A549 (cell line): ENCODE data around the gene ASCC2. TPM values are rescaled to one million over a fixed set of nuclear protein-coding genes. Genes with fewer than 3 reads are reported as not detected.

ENCODE experiments used
- ATAC-seq, 2 experiments: fragments of 200-7000 bp in 1 of 2; fragments of >200 bp in 1 of 2; cut with Nextera tagmentation in 1 of 2; cut with Tn5 transposase in 1 of 2; 3 replicates each; pipeline versions ENCODE4 v1.8.0 to v1.9.1; 2018 to 2020; ENCODE audit warnings: mild to moderate bottlenecking in 1 of 2, moderate library complexity in 1 of 2
- CTCF ChIA-PET: fragments of 300-600 bp; sonication (Branson Sonifier 250); formaldehyde crosslinking; extraction: SDS; loops from one replicate; lab custom pipeline; 2021; ENCODE audit warnings: antibody characterized with exemption, inconsistent platforms; lab: Yijun Ruan, JAX
- POLR2A ChIA-PET: fragments of 350-600 bp; formaldehyde crosslinking; extraction: SDS; loops from one replicate; lab custom pipeline; 2021; ENCODE audit warnings: antibody characterized with exemption, inconsistent platforms; lab: Yijun Ruan, JAX
- DNase-seq, 2 experiments: peaks; one replicate each; pipeline versions ENCODE4 v3.0.0 to v3.0.0-alpha.2; 2011 to 2016; ENCODE audit warnings: low read depth in 1 of 2, low spot score in 1 of 2
- FAIRE-seq: peaks from 2 replicates; lab custom pipeline; 2011; peaks lifted over from hg19 to GRCh38; lab: Jason Lieb, UNC
- H3K27ac ChIP-seq, 2 experiments: fragments of >200 bp; sonication (Bioruptor Twin); formaldehyde crosslinking; 3 replicates each; pipeline ENCODE4 v1.5.1; 2016 to 2017
- H3K4me1 ChIP-seq: fragments of >200 bp; sonication (Bioruptor Twin); formaldehyde crosslinking; 3 replicates; pipeline ENCODE4 v1.6.1; 2016
- H3K4me2 ChIP-seq: fragments of >200 bp; sonication (Bioruptor Twin); formaldehyde crosslinking; 3 replicates; pipeline ENCODE4 v1.6.1; 2016
- H3K4me3 ChIP-seq: fragments of >200 bp; sonication (Bioruptor Twin); formaldehyde crosslinking; 3 replicates; pipeline ENCODE4 v1.5.1; 2016
- H3K9me3 ChIP-seq: fragments of >200 bp; sonication (Bioruptor Twin); formaldehyde crosslinking; 3 replicates; pipeline ENCODE4 v1.6.1; 2016
- ATOH8 ChIP-seq: fragments of 250-450 bp; sonication (Bioruptor Pico); IDR thresholded peaks from 2 replicates; pipeline ENCODE4 v1.5.0; 2020; ENCODE audit warnings: low read depth, mild to moderate bottlenecking, moderate library complexity
- EHF ChIP-seq: fragments of 250-450 bp; sonication (Bioruptor Pico); IDR thresholded peaks from 2 replicates; pipeline ENCODE4 v1.5.0; 2020; ENCODE audit warnings: mild to moderate bottlenecking
- FOSB ChIP-seq: fragments of 250-450 bp; sonication (Bioruptor Pico); IDR thresholded peaks from 2 replicates; pipeline ENCODE4 v1.5.0; 2020; ENCODE audit warnings: mild to moderate bottlenecking, moderate library complexity
- FOSL2 ChIP-seq, 2 experiments: fragments of 450-650 bp in 1 of 2; fragments of >200 bp in 1 of 2; sonication (Bioruptor Twin) in 1 of 2; formaldehyde crosslinking; IDR thresholded peaks; 2 replicates each; pipeline versions ENCODE4 v1.5.0 to v1.6.1; 2016 to 2020; ENCODE audit warnings: mild to moderate bottlenecking in 1 of 2, moderate library complexity in 1 of 2
- KDM1A ChIP-seq: fragments of 200-600 bp; sonication (generic); IDR thresholded peaks from 2 replicates; pipeline ENCODE4 v1.6.1; 2016; ENCODE audit warnings: low read depth, mild to moderate bottlenecking
- MAFK ChIP-seq: fragments of 450-650 bp; IDR thresholded peaks from 2 replicates; pipeline ENCODE4 v1.6.1; 2014; ENCODE audit not compliant: partially characterized antibody
- MAX ChIP-seq: IDR thresholded peaks from 2 replicates; pipeline ENCODE4 v1.6.1; 2012
- MAZ ChIP-seq: fragments of 150-350 bp; IDR thresholded peaks from 2 replicates; pipeline ENCODE4 v1.6.1; 2014; ENCODE audit warnings: antibody characterized with exemption, low read depth, low read length, borderline replicate concordance
- NPAS2 ChIP-seq: fragments of 250-450 bp; sonication (Bioruptor Pico); IDR thresholded peaks from 2 replicates; pipeline ENCODE4 v1.8.0; 2022; ENCODE audit warnings: mild to moderate bottlenecking, moderate library complexity, borderline replicate concordance
- PHF8 ChIP-seq: fragments of 200-600 bp; sonication (generic); IDR thresholded peaks from 2 replicates; pipeline ENCODE4 v1.6.1; 2016; ENCODE audit warnings: low read depth, mild to moderate bottlenecking, antibody characterized with exemption, moderate library complexity, borderline replicate concordance
- POLR2A ChIP-seq: IDR thresholded peaks from 2 replicates; pipeline ENCODE4 v1.6.1; 2012; ENCODE audit warnings: mild to moderate bottlenecking, low read length
- POLR2AphosphoS2 ChIP-seq: conservative IDR thresholded peaks from 2 replicates; pipeline ENCODE4 v1.6.1; 2012; ENCODE audit warnings: low read length, improper control_type of control experiment, inconsistent platforms
- RARB ChIP-seq: fragments of 250-450 bp; sonication (Bioruptor Pico); IDR thresholded peaks from 2 replicates; pipeline ENCODE4 v1.8.0; 2021; ENCODE audit warnings: mild to moderate bottlenecking, moderate library complexity
- TP53 ChIP-seq: fragments of 250-450 bp; sonication (Bioruptor Pico); IDR thresholded peaks from 2 replicates; pipeline ENCODE4 v1.5.0; 2021; ENCODE audit warnings: mild to moderate bottlenecking, moderate library complexity
- ZSCAN20 ChIP-seq: fragments of 250-450 bp; sonication (Bioruptor Pico); IDR thresholded peaks from 2 replicates; pipeline ENCODE4 v1.8.0; 2022; ENCODE audit warnings: mild to moderate bottlenecking, moderate library complexity
- WGBS: methylation state at CpG from one replicate; pipeline ENCODE4 v1.1.6; 2017; ENCODE audit errors: missing lambda C conversion rate; 5-methylcytosine and 5-hydroxymethylcytosine counted together
- polyA plus RNA-seq, 4 experiments: library from polyadenylated mRNA; depleted of rRNA in 3 of 4; stranded (reverse); fragments of >200 nt; fragmentation: RNase III in 1 of 4; extraction: RNeasy Plus Mini Kit Qiagen cat#74134 plus additional on column Dnase treatment in 1 of 4; gene quantifications; 2 replicates in 3 of 4; 3 replicates in 1 of 4; pipeline ENCODE4 v1.2.3, GENCODE V29; 2011 to 2017
- small RNA-seq, 6 experiments: library from RNA; depleted of rRNA; stranded (forward); fragments of <200 nt; gene quantifications; one replicate each; pipeline ENCODE3, GENCODE V24; 2012

ASCC2 gene
- polyA plus RNA-seq, 2 of the 4 experiments (the other 2 are of a cell fraction): 27.2 to 31.6 TPM

- POLR2A ChIA-PET: no interaction called here
- Histone ChIP-seq H3K27ac (no peak overlapping the region), H3K4me1 (no peaks in the 10 kb centered on the region), H3K4me3 (no peak overlapping the region)
- FAIRE-seq: no peak
- TF ChIP-seq TP53 (CRISPR knock-in tag): no peak
- no peak for TF ChIP-seq ATOH8
- TF ChIP-seq PHF8: no peak
- TF ChIP-seq POLR2A: no peak
- TF ChIP-seq FOSB (CRISPR knock-in tag): no peak
- TF ChIP-seq MAX: no peak
- no peak for TF ChIP-seq MAFK
- TF ChIP-seq POLR2AphosphoS2: no peak
- no peak for TF ChIP-seq RARB (CRISPR knock-in tag)
- no peak for TF ChIP-seq MAZ
- no peak for TF ChIP-seq ZSCAN20 (CRISPR knock-in tag)
- no peak for TF ChIP-seq KDM1A
- TF ChIP-seq NPAS2 (CRISPR knock-in tag): no peak
- no peak for TF ChIP-seq FOSL2 (IDR thresholded peaks at IDR 0.05)
- TF ChIP-seq FOSL2 (CRISPR knock-in tag; IDR thresholded peaks at IDR 0.05): no peak
- TF ChIP-seq EHF (CRISPR knock-in tag): no peak
- TF ChIP-seq, all 56 proteins: peak for 0
- H3K4me2 ChIP-seq: no peak overlapping the region
- ATAC-seq: no peak
- CTCF ChIA-PET: interaction anchor here (0.6 to 1.7 kb wide), 9 partner anchors 10 to 268 kb away, joined by 3 to 5 read pairs (median 3); no protein-coding TSS in a partner anchor
- WGBS: 85% methylated on average over 11 of the region's 17 CpGs
- H3K9me3 ChIP-seq: no peaks in the 10 kb centered on the region
- DNase-seq: no peak
These were observed 98.7 kb downstream of the ASCC2 start for GRCh38 chr22:29739346-29739875.

Small RNA genes lying within 50 kb of the gene (small RNA-seq; reads per million reads assigned to genes)
- 0 reads per million in 6 experiments for gene RF00019

Other genes starting within 250 kb of the ASCC2 start
- 16.5 and 23.7 TPM in 2 replicates for gene NF2, start 234.6 kb downstream of the ASCC2 start, polyA plus RNA-seq (2011; rRNA removed)
- gene NF2, start 234.6 kb downstream of the ASCC2 start, polyA plus RNA-seq (2017; fragmentation: RNase III; extraction: RNeasy Plus Mini Kit Qiagen cat#74134 plus additional on column Dnase treatment): 14.4 to 17.1 TPM (median 15.9 TPM) in 3 replicates
- 0.05 and 0.09 TPM in 2 replicates for gene CABP7, start 118.3 kb downstream of the ASCC2 start, polyA plus RNA-seq (2011; rRNA removed)
- gene CABP7, start 118.3 kb downstream of the ASCC2 start, polyA plus RNA-seq (2017; fragmentation: RNase III; extraction: RNeasy Plus Mini Kit Qiagen cat#74134 plus additional on column Dnase treatment): 0.13 to 0.17 TPM (median 0.15 TPM) in 3 replicates
- 13.3 and 14.5 TPM in 2 replicates for gene ZMAT5, start 71.3 kb downstream of the ASCC2 start, polyA plus RNA-seq (2011; rRNA removed)
- 11.4 to 13.0 TPM (median 13.0 TPM) in 3 replicates for gene ZMAT5, start 71.3 kb downstream of the ASCC2 start, polyA plus RNA-seq (2017; fragmentation: RNase III; extraction: RNeasy Plus Mini Kit Qiagen cat#74134 plus additional on column Dnase treatment)
- 115 and 143 TPM in 2 replicates for gene UQCR10, start 70.9 kb downstream of the ASCC2 start, polyA plus RNA-seq (2011; rRNA removed)
- 171 to 204 TPM (median 179 TPM) in 3 replicates for gene UQCR10, start 70.9 kb downstream of the ASCC2 start, polyA plus RNA-seq (2017; fragmentation: RNase III; extraction: RNeasy Plus Mini Kit Qiagen cat#74134 plus additional on column Dnase treatment)
- 18.8 and 21.8 TPM in 2 replicates for gene MTMR3, start 44.9 kb upstream of the ASCC2 start, polyA plus RNA-seq (2011; rRNA removed)
- gene MTMR3, start 44.9 kb upstream of the ASCC2 start, polyA plus RNA-seq (2017; fragmentation: RNase III; extraction: RNeasy Plus Mini Kit Qiagen cat#74134 plus additional on column Dnase treatment): 5.6 to 7.7 TPM (median 7.4 TPM) in 3 replicates
- not detected in 2 replicates for gene HORMAD2, start 242.2 kb upstream of the ASCC2 start, polyA plus RNA-seq (2011; rRNA removed)
- not detected in 3 replicates for gene HORMAD2, start 242.2 kb upstream of the ASCC2 start, polyA plus RNA-seq (2017; fragmentation: RNase III; extraction: RNeasy Plus Mini Kit Qiagen cat#74134 plus additional on column Dnase treatment)